GM21447 (cell line): ENCODE measurements around the gene TMTC2.

Source experiments
- ATAC-seq: cut with Tn5 transposase; IDR thresholded peaks from one replicate; pipeline ENCODE4 v1.9.1; 2021; ENCODE audit not compliant: unreplicated experiment

The TMTC2 gene

DNA sequence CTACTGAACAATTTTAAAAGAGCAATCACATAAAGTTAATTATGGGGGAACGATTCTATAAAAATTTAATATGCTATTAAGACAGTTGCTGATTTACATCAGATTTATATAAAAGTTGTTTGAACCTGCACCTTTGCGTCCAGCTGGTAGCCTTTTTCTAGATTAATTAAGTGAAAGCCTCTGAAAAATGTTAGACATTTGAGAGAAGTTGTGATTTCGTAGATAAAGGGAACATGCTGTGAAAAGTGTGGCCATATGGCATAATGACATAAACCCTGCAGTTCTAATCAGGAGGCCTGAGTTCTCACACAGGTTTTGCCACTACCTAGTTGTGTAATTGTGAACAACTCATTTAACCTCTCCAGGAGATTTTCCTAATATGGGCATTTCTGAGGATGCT lies 187.2 kb downstream of the TMTC2 start:
- ATAC-seq = no peak

DNA sequence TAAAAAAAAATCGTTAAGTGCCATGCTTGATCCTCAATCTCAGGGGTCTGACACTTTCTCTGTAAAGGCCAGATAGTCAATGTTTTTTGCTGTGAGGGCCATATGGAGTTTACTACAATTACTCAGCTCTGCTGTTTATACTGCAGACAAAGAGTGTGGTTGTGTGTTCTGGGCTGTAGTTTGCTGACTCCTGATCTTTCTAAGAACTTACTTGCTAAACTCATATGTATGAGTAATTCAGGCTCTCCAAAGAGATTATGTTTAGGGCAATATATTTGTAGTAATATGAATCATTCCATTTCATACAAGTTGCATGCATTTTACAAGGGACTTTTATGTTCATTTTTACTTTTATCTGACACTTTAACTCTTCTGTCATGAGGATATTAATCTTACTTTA lies 188.2 kb downstream of the TMTC2 start:
- ATAC-seq = no peak

DNA sequence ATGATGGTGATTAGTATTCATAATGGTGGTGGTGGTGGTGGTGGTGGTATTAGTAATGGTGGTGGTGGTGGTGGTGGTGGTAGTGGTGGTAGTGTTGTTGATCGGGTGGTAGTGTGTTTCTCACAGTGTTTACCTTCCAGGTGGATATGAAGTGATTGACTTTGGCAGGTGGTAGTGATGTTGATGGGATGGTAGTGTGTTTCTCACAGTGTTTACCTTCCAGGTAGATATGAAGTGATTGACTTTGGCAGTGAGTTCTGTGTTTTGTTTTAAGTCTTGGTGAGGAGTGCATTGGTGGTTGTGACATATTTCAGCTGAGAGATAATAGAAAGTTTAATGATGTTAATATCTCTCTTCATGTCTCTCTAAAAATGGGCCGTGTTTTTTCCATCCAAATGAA lies 189.4 kb downstream of the TMTC2 start:
- no peak for ATAC-seq

DNA sequence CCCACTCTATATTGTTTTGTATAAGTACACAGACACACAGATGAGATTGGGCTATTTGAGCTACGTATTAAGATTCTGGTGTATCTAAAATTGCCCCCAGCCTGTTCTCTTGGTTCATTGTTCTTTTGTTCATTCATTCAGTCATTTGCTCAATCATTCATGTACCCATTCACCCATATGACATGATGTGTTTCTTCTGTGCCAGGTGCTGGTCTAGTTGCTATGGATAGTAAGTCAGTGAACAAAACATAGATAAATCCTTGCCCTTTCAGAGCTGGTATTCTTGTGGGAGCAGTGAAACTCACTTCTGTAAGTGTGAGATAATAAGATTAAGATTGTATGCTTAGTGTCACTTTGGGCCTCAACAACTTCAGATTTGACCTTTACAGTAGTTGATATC lies 191.3 kb downstream of the TMTC2 start:
- ATAC-seq = no peak

DNA sequence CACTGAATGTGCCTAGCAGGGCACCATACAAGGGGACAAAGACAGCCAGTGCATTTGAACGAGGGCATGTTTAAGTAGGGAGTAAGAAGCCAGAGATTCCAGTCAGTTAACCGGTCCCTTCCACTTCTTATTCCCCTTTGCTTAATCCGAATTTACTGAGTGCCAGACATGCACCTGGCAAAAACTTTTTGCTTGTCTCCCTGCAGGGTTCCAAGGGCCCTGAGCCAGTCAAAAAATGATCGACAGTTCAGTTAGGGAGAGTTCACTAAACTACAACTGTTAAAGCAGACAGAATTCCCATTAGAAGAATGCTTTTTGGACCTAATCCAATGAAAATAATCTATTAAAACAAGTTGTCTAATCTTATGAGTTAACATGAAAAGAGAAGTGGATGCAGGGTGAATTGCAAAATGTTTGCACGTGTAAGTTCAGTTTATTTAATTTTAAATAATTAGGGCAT lies 193.8 kb downstream of the TMTC2 start:
- no peak for ATAC-seq

DNA sequence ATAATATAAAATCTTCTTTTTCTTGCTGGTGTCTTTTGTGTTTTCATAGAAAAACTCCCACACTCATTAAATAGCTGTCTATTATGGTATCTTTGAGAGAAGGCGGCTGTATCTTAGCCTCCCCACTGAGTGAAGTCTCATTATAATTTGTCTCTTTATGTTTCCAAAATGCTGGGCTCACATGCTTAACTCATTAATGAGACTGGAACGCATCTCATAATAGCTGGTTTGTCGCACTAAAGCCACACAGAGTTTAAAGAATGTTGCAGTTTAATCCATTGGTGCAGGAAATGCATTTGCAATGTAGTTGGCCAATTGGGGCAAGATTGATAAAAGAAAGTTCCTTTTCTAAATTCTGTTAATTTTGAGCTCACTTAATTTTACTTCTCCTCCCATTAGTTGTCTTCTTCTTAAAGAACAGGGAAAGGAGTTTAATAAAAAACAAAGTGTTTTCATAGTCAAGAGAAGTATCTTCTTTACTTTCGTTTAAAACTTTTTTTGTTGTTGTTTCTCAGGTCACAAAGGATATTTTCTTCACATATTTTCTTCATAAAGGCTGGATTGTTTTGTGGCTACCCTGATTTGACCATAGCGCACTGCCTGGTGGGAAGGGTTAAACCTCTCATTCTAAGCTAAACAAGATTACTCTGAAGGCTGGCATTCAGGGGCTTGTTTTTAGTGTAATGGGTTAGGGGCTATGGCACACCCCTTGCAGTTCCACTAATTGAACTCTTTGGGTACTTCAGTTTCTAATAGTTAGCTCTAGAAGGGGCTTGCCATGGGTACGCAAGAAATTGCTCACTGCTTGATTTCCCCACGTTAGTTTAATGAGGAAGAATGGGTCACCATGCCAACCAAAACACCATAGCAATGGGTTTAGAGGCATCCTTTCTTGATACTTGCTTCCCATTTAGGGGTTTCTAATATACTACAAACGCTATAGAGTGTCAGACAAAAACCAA lies 197.0 kb downstream of the TMTC2 start:
- ATAC-seq = no peak

DNA sequence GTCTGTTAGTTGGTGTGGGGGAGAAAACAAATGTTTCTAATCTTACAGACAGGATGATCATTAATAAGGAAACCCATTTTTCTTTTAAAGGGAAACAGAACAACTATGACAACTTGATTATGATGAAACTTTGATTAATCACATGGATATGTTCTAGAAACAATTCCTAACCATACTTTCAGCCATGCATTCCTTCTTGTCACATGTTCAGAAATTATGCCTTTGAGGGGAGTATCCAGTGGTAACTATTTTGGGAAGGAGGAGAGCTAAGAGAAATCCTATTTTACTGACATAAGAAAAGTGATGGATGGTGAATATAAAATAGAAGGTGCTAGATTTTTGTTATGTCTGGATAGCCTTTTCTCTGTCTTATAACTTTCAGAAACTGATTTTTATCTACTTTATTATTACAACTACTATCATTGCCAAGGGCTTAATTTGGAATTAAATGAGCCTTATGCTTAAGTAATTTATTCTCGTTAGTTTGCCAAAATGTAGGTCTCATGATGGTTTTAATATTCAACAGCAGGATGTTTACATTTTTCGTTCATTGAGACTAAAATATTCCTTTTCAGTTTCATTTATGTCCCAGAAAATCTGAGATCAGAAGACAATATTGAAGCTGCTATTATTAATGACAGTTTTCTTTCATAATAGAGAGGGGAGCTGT lies 200.1 kb downstream of the TMTC2 start:
- no peak for ATAC-seq

DNA sequence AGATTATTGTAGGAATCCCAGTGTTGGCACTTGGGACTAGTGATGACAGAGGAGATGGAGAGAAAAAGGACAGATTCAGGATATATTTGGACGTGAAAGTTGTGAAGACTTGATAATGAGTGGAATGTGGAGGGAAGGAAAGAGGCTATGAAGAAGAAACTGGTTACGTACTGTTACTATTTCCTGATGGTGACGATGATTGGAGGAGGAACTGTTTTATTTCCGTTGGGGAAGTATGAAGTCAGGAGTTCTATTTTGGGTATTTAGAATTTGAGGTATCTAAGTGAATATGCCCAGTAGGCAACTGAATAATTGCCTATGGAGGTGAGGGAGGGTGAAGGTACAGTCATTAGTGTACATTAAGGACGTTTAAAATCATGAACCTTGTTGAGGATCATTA lies 207.2 kb downstream of the TMTC2 start:
- no peak for ATAC-seq

DNA sequence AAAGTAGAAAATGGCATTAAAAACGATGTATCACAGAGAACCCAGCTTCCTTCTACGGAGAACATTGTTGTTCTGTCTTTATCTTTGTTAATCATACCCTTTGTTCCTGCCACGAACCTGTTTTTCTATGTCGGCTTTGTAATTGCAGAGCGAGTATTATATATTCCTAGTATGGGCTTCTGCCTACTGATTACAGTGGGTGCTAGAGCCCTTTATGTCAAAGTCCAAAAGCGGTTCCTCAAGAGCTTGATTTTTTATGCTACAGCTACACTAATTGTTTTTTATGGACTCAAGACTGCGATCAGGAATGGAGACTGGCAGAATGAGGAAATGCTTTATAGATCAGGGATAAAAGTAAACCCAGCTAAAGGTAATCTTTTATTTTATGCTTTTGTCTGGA lies 209.6 kb downstream of the TMTC2 start:
- ATAC-seq = no peak

DNA sequence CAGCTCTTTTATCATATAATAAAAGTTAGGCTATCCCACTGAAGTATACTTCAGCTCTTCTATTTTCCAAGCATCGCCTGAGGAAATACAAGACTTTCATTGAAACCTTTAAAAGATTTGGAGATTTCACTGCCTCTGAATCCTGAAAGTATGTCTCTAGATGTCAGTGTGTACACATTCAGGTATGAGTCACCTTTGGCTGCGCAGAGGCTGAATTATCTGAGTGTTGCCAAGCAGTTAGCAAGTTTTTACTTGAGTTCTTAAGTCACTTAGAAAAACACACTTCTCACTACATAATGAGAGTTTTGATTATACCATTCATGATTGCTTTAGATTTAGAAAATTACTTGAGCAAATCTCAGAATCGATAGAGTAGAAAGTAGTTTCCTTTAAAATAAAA lies 210.3 kb downstream of the TMTC2 start:
- no peak for ATAC-seq

DNA sequence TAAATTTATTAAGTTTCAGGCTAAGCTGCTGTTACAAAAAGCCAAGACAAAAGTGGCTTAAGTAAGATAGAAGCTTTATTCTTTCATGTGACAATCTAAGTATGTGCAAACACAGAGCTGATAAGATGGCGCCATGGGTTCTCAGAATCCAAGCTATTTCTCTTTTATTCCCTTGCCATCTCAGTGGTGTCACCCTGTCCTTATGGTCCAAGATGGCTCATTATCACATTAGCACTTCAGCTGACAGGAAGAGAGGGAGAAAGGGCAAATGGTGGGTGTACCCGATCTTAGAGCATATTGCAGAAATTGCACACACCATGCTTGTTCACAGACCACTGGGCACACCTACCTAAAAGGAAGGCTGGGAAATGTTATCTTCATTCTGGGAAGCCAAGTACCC lies 211.7 kb downstream of the TMTC2 start:
- no peak for ATAC-seq

DNA sequence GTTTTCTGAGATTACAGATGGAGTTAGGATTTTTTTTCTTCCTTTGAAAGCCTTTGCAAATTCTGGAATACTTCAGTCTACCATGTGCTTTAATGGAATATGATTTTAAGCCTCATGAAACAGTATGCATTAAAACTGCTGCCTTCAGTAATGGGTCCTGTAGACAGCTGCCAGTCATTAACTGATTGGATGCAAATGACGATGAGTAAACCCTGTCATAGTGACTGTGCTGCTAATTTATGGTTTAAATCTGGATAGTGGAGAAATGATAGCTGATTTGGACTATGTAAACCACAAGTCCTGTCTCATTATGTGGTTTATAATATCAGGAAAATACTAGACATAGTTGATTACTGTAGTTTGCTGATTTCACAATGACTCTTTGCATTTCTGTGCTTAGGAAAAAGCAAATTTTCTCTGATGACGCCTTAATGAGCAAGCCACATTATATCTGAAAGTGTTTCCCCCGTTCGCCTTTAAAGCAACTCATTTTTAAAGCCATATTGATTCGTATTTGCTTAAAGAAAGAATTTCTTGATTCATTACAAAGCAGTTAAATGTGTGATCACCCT lies 217.6 kb downstream of the TMTC2 start:
- ATAC-seq = no peak

DNA sequence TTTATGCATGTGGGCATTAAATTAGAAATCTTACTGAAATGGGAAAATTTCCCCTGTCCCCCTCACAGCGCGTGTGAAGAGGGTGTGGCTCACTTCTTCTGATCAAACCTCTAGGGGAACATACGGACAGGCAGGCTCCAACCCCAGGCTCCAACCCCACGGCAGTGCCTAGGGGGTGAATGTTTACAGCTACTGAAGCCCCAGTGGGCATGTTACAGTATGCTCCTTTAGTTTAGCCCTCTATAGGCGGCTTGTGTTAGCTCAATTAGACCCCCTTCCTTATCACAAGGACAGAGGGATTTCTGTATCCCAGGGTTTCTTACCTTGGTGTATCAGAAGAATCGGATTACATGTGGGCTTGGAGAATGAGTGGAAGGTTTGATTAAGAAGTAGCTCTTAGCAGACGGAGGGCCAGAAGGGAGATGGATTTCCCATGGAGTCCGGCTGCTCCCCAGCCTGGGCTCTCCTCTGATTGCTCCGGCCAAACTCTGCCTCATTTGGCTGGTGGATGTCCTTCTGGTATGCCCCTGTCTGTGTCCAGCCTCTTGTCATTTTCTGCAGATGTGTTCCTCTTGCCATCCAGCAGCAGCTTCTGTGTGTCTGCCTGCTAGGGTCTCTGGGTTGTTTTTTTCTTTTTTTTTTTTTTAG lies 223.7 kb downstream of the TMTC2 start:
- no peak for ATAC-seq

DNA sequence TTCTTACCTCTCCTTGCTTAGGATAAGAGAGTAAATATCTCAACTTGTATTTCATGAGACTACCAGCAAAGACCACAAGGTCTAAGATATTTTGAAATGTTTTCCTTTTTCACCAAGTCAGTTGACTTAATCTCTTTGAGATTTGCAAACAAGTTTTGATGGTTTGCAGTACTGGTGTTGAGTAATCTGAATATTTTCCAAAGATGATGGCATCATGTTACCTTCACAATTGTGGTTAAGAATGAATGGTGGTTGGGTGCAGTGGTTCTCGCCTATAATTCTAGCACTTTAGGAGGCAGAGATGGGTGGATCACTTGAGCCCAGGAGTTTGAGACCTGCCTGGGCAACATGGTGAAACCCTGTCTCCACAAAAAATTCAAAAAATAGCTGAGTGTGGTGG lies 225.7 kb downstream of the TMTC2 start:
- ATAC-seq = no peak

DNA sequence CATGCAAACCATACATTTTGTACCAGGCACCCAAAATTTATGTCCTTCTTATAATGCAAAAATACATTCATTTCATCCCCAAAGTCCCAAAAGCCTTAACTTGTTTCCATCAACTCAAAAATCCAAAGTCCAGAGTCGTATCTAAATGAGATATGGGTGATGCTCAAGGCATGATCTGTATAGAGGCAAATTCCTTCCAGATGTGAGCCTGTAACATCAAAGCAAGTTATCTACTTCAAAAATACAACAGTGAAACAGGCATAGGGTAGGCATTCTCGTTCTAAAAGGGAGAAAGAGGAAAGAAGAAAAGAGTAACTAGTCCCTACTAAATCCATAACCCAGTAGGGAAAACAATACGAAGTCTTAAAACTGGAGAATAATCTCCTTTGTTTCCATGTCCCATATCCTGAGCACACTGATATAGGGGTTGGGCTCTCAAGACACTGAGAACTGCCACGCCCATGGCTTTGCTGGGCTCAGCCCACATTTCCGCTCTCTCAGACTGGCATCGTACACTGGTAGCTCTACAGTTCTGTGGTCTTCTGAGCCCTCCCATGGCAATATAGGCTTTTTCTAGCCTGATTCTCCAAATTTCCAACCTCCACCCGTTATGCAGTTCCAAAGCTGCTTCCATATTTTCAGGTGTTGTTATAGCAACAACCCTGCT lies 232.8 kb downstream of the TMTC2 start:
- ATAC-seq = no peak

DNA sequence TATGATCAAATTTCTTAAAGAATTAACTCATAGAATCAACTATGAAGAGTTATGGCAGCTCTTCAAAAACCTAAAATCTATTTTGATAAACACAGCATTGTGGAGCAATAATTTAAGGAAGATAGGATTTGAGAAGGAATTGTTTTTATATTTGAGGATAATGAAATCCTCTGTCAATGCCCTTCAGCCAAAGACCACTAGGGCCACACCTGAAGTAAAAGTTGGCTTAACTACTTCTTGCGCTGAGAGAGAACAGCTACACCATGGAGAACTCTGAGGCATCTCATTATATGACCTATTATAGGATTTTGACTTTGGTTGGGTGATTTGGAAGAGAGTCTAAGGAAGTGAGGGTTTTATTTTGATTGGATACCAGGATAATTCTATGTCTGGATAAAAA lies 237.2 kb downstream of the TMTC2 start:
- ATAC-seq = no peak

DNA sequence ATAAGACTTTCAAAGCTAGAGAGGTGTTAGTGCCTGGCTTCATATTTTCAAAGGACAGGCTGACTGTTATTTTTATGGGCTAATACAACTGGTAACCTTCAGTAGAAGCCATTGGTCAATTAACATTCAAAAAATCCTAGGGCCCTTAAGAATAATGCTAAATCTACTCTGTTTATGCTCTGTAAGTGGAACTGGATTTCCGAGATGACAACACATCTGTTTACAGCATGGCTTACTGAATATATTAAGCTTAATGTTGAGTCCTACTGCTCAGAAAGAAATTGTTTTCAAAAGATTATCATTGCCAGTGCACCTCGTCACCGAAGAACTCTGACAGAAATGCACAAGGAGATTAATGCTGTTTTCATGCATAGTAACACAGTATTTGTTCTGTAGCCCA lies 239.9 kb downstream of the TMTC2 start:
- no peak for ATAC-seq

DNA sequence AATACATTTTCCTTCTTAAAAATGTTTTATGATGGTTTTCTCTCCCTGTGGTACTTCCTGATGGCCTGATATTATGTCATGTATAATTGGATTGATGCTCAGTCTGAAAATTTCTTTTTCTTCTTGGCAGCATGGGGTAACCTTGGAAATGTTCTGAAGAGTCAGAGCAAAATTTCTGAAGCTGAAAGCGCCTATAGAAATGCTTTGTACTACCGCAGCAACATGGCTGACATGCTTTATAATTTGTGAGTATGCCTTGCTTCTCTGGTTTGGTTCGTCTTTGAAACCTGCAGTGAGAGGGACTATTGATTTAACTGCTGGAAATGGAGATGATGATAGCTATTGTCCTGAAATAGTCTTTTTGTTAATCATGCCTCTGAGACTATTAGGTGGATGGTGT lies 243.6 kb downstream of the TMTC2 start:
- no peak for ATAC-seq

DNA sequence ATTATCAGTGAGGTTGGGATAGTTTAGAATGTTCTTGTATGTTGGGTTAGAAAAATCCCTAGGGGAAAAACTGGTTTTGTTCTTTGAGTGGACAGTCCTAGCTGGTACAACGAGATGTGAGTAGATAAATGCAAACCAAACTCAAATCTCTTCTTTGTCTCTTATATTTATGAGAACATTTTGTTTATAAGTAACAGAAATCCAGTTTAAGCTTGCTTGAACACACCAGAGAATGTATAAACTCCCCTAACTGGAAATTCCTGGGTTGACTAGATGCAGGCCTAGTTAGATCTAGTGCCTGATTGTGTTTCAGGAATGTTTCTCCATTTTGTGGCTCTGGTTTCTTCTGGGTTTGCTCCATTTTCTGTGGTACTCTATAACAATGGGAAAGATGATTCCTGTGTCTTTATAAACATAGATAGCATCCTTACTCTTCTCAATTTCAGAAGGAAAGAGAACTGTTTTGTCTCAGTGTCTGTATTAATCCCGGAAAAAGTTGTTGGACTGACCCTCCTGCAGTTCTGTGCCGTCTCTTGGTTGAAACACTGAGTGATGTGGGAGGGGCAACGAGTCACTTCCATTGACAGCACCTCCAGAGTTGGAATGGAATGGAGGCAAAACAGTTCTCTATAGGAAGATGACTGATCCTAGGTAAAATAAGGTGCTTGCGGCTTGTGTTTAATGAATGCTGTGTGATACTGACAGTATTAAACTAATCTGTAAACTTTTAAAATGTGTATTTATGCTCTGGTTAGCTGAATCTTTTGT lies 244.8 kb downstream of the TMTC2 start:
- ATAC-seq = no peak

DNA sequence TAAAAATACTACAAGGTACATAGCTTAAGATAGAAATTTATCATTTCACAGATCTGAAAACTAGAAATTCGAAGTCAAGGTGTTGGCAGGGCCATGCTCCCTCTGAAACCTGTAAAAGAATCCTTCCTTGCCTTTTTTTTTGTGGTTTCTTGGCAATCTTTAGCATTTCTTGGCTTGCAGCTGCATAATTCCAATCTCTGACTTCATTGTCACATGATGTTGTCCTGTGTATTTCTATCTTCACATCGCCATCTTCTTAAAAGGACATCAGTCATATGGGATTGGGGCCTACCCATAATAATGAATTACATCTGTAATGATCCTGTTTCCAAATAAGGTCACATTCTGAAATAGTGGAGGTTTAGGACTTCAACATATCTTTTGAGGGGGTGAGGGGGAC lies 250.4 kb downstream of the TMTC2 start:
- ATAC-seq = no peak
